HG02759 (cell line): Measurements from ENCODE around the gene CDR2.
"Not testable (repeated sequence)": the region's sequence is repeated elsewhere in the genome, so short reads cannot be mapped to it uniquely, and the experiment has no call there.

ENCODE experiments used
- ATAC-seq: cut with Tn5 transposase; IDR thresholded peaks from one replicate; pipeline ENCODE4 v1.9.1; 2021; ENCODE audit warnings: mild to moderate bottlenecking, moderate library complexity; ENCODE audit not compliant: unreplicated experiment

CDR2 gene

GRCh38 chr16:22374311-22375116 lies at the start of gene CDR2:
Gene CDR2 (minus strand): TSS chr16:22374619. CDS start chr16:22374309, 310 bp downstream.
- peak; percentile 90 for ATAC-seq

GRCh38 chr16:22423716-22424115 lies 49.3 kb upstream of the CDR2 start:
- no peak for ATAC-seq

GRCh38 chr16:22421136-22421535 lies 46.7 kb upstream of the CDR2 start:
- no peak for ATAC-seq

DNA sequence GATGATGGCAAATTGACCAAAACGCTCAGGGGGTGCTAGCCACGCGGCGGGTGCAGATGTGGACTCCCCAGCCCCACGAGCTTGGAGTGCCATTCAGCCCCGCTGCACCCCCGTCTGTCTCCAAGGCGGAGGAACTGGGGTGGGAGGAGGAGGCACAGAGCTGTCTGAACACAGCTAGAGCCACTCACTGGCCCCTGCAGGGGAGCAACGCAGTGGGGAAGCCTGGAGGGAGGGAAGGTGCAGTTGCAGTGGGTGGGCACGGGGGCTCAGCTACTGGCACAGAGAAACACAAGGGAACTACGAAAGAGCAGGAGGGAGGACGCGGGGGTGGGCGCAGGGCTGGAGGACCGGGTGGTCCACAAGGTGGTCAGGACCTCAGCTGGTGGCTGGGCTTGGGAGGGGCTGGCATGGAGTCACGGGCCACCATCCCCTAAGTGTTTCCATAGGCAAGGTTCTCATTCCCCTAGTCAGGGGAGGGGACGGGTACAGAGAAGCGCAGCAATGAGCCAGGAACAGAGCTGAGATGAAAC lies 46.3 kb upstream of the CDR2 start:
- ATAC-seq = no peak

GRCh38 chr16:22419908-22420307 lies 45.5 kb upstream of the CDR2 start:
- ATAC-seq = no peak

- ATAC-seq = no peak
Observed at GRCh38 chr16:22418826-22419225, 44.4 kb upstream of the CDR2 start.

GRCh38 chr16:22417798-22418197 lies 43.4 kb upstream of the CDR2 start:
- not testable (repeated sequence) for ATAC-seq

- no peak for ATAC-seq
Observed at GRCh38 chr16:22417019-22417418, 42.6 kb upstream of the CDR2 start.

GRCh38 chr16:22413819-22414218 lies 39.4 kb upstream of the CDR2 start:
- no peak for ATAC-seq

GRCh38 chr16:22407486-22407885 lies 33.1 kb upstream of the CDR2 start:
- ATAC-seq = no peak

DNA sequence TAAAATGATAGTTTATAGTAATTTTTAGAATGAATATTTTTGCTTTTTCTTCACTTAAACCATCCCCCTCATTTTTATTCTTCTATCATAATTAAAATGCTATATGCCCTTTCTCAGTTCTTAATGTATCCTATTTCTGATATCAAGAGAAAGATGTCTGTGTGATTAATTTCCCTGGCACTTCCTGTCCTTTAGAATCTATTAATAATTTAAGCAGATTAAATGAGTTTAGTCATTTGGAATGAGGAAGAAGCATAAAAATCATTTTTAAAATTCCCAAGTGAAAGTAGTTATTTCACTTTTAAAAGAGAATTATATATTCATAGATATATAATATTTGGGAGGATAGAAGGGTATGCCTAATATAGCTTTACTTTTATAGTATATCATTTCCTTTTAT lies 27.8 kb upstream of the CDR2 start:
- no peak for ATAC-seq

GRCh38 chr16:22400900-22401299 lies 26.5 kb upstream of the CDR2 start:
- no peak for ATAC-seq

DNA sequence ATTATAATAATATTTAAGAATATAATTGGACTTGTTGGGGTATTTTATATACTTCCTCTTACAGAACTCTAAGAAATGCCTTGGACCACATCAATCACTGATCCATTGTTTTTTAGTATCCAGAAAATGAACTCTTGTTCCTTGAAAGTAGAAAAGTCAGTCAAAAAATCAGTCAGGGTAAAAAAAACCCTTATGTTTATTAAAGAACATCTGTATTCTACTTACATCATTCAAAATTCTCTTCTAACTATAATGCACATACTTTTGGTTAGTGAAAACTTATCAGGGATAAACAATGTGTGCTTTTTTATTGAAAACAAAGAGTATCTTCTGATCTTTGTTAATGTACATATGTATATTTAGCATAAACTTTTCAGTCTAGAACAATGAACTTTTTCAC lies 23.5 kb upstream of the CDR2 start:
- no peak for ATAC-seq

DNA sequence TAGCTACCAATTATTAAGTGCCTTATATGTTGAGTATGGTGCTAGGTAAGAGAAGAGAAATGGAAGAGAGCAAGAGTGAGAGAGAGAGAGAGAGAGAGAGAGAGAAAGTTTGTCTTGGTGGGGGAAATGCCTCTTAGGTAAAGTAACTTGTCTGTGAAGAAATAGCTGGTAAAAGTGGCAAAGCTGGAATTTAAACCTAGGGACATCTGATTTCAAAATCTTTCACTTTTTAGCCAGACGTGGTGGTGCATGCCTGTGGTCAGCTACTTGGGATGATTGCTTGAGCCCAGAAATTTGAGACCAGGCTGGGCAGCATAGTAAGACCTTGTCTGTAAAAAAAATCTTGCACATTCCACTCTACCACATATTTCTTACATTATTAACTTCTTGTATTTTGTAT lies 23.0 kb upstream of the CDR2 start:
- ATAC-seq = no peak

GRCh38 chr16:22395960-22396359 lies 21.5 kb upstream of the CDR2 start:
- ATAC-seq = no peak

- ATAC-seq = no peak
Observed at GRCh38 chr16:22394121-22394520, 19.7 kb upstream of the CDR2 start.

DNA sequence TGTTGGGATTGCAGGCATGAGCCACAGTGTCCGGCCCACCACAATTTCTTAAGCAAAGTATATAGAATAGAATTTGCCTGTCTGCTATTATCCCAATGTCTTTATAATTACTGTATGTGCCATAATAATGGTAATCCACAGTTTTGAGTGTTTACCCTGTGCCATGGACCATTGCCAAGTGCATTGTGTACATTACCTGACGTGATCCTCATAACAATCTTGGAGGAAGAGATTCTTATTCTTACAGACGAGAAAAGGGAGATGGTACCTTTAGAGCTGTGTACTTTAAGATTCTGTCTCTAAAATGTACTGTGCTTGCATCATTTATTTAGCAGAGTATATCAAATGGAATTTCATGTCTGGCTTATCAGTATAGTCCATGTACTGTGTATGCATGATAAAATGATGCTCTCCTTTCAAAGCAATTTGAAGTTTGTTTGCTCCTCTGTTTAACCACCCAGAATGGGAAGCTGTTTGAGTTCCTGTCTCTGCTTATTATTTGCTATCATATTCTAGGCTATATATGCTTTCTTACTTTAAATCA lies 13.8 kb upstream of the CDR2 start:
- no peak for ATAC-seq

DNA sequence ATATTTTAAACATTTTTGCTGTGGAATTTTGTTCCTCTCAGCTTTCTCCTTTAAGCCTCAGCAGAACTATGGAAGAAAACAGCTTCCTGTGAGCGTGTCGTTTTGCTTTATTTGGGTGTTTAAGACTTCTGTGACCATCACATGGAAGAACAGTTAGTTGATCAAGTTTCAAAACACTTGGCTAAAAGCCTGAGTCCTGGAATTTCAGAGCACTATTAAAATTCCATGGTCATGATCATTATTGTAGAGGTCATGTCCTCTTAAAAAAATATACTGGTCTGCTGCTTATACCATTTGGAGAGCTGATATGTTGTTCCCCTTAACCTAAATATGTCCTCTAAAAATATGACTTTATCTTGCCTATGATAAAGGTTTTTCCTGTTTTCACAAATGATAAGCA lies 12.6 kb upstream of the CDR2 start:
- no peak for ATAC-seq

DNA sequence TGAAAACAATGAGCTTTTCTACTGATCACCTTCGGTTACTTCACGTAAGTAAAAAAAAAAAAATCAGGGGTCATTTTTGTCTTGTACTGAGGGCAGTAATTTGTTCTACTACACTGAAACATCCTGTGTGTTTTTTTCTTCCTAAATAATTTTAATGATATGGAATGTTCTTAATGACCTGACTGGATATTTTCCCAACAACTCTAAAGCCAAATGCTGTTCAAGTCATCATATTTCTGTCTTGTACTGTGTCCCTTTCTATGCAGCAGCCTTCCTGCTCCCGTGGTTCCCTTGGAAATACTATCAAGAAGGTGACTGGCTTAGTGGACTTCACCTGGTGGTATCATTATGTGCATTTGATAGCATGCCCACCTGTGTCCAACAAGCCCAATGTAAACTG lies 10.8 kb upstream of the CDR2 start:
- no peak for ATAC-seq

- ATAC-seq = no peak
Observed at GRCh38 chr16:22383827-22384226, 9.4 kb upstream of the CDR2 start.

DNA sequence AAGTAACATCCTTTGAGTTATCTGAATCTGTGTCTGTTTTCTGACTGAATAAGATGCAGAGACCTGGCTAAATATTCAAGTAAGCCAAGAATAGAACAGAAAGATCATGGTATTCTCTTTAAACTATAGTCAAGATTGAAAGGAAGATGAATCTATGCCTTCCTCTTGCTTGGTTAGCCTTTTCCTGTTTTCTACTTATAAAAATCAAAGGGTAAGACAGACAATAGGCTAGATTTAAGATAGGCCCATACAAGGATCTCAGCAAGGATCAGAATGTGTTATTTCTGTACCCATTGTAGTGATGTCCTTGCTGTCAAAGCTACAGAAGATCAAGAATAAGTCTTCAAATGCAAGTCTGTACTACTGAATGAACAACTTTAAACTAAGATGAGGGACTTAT lies 7.0 kb upstream of the CDR2 start:
- ATAC-seq = no peak

DNA sequence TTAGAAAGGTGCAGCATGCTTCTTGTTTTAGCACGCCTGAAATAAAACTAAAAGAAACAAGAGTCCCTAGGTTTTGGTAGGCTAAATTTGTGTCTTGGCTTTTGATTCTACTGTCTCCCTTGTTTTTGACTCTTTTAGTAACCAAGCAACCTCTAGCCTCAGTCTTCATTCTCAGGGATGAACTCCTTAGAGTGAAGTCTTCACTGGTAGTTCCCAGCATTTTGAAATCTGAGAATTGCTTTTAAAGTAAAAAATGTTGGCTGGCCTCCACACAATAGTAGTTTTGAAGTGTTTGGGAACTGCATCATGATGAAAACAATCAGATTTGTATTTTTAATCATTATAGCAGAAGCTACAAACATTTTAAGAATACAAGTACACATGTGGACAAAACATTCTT lies 6.1 kb upstream of the CDR2 start:
- ATAC-seq = no peak

GRCh38 chr16:22379656-22380055 lies 5.2 kb upstream of the CDR2 start:
- no peak for ATAC-seq
